NCI-H1092 treated with DMSO at 0.1 percent for 48 hours (cell line): ENCODE measurements around the gene CLEC16A.

Experiments used
- DNase-seq: peaks from one replicate; lab custom pipeline; 2025; lab: John Stamatoyannopoulos, UW

CLEC16A gene

DNA sequence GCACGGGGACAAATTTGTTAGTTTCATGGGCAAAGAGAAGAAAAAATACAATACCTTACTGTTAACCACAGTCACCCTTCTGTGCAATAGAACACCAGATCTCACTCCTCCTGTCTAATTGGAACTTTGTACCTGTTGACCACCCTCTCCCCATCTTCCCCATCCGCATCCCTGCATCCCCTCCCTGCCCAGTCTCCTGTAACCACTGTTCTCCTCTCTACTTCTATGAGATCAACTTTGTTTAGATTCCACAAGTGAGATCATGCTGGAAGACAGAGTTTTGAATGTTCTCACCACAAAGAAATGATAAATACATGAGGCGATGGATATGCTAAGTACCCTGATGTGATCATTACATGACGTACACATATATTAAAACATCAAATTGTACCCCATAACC, 47.7 kb downstream of the CLEC16A start:
- DNase-seq = no peak

- DNase-seq = no peak
Measured at GRCh38 chr16:10992797-10993196, 48.4 kb downstream of the CLEC16A start.

GRCh38 chr16:10993649-10994048, 49.3 kb downstream of the CLEC16A start:
- no peak for DNase-seq

DNA sequence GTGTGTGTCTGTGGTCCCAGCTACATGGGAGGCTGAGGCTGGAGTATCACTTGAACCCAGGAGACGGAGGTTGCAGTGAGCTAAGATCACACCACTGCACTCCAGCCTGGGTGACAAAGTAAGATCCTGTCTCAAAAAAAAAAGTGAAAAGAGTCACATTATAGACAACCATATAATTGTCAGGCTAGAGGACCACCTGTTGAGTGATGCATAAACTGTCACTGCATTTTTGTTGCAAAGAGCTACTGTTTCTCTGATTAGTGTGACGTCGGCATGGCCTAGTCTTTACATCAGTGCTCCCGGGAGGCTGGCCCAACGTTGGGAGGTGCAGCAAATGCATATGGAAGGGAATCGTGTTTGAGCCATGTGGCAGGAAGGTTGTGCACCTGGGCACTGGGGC, 50.2 kb downstream of the CLEC16A start:
- no peak for DNase-seq

- no peak for DNase-seq
Measured at GRCh38 chr16:10995565-10995964, 51.2 kb downstream of the CLEC16A start.

DNA sequence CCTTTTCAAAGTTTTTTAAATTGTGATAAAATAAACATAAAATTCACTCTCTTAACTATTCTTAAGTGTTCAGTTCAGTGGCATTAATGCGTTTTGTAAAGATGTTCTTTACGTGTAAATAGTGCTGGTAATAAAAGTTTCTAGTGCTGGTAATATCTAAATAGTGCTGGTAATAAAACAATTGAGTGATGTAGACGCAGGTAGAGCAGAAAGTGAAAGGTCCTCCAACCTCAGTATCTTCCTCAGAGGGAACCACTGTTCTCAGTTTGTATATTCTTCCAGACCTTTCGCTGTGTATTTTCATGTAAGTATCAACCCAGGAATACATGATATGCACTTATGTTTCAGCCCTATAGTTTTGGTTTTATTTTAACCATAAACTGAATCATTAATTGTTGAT, 53.1 kb downstream of the CLEC16A start:
- no peak for DNase-seq

DNA sequence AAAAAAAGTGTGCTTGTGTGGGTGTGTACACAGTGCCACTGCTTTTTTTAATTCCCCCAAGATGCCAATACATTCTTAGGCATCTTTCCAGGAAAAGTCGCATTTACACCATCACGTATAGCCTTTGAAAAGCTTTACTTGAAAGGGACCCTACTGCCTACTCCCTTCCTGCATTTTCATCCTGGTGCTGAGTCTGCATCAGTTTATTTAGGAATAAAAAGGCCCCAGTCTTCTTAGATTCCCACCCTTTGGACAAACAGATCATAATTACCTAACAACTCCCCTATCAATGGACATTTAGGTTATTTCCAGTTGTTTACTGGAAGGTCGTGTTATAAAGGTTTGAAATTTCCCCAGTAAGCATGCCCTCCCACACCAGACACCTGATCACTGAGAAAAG, 54.9 kb downstream of the CLEC16A start:
- DNase-seq = no peak

DNA sequence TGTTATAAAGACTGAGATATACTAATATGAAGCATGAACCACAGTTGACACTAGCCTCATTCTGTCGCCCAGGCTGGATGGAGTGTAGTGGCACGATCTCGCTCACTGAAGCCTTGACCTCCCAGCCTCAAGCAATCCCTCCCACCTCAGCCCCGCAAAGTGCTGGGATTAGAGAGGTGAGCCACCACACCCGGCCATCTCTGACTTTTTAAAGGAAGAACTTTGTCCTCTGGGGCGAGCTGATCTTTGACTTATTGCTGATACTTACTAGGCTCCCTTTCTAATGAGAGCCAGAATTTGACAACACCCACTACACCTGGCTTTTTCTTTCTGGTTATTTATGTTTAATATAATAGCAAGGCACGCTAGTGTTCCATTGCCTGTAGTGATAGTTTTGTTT, 57.2 kb downstream of the CLEC16A start:
- no peak for DNase-seq

- DNase-seq = no peak
Measured at GRCh38 chr16:11003141-11003540, 58.8 kb downstream of the CLEC16A start.

- DNase-seq = no peak
Measured at GRCh38 chr16:11004351-11004750, 60.0 kb downstream of the CLEC16A start.

- no peak for DNase-seq
Measured at GRCh38 chr16:11004973-11005610, 60.7 kb downstream of the CLEC16A start.

GRCh38 chr16:11005611-11005975, 61.2 kb downstream of the CLEC16A start:
- DNase-seq = no peak

DNA sequence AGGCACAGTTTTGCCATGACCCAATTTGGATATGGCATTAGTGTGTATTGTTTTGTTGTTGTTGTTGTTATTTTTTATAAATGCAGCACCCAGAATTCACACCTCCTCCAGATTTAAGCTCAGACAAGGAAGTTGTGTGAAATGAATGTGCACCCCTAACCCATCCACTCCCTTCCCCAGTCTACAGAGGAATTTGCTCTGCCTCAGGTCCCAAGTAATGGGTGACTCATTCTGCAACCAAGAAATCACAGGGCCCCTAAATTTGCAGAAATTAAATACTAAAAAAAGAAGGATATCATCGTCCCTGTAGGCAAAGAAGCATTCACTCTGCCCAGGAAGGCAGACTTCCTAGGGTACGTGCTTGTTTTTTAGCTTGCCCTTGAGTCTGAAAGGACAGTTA, 62.3 kb downstream of the CLEC16A start:
- DNase-seq = no peak

- no peak for DNase-seq
Measured at GRCh38 chr16:11007714-11008280, 63.4 kb downstream of the CLEC16A start.

GRCh38 chr16:11009027-11009755, 64.8 kb downstream of the CLEC16A start:
- DNase-seq = no peak

DNA sequence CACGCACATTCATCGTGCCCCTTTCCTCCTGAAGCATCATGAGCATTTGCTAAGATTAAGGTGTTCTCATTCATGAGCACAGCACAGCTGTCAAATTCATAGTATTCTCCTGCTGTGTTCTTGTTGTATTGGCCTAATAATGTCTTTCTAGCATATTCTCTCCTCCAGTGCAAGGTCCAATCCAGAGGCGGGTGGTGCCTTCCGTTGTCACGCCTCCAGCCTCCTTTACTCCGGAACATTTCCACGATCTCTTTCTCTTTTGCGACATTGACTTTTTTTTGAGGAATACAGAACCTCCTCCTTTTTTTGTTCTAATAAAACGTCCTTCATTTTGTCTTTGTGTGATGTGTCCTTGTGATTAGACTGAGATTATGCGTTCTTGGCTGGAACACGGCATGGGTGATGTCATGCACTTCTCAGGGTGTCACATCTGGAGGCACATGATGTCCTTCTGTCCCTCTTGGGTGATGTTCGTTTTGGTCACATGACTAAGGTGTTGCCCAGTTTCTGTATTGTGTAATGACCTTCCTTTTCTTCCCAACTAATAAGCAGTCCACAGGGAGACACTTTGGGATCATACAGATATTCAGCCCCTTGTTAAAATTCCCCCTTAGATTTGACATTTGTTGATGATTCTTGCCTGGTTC, 66.3 kb downstream of the CLEC16A start:
- no peak for DNase-seq

GRCh38 chr16:11011326-11011725, 67.0 kb downstream of the CLEC16A start:
- DNase-seq = no peak

DNA sequence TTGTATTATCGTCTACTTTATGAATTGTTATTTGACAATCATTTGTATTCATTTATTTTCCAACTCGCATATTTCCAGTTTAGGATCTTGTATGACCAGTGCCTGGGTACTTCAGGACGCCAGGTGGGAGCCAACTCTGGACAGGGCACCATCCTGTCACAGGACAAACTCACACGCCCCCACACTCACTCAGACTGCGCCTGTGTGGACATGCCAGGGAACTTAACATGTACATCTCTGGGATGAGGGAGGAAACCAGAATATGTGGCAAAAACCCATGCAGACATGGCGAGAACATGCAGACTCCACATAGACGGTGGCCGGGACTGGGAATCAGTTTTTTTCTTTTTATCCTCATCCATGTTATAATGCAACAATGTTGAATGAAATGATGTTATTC, 68.5 kb downstream of the CLEC16A start:
- DNase-seq = no peak

DNA sequence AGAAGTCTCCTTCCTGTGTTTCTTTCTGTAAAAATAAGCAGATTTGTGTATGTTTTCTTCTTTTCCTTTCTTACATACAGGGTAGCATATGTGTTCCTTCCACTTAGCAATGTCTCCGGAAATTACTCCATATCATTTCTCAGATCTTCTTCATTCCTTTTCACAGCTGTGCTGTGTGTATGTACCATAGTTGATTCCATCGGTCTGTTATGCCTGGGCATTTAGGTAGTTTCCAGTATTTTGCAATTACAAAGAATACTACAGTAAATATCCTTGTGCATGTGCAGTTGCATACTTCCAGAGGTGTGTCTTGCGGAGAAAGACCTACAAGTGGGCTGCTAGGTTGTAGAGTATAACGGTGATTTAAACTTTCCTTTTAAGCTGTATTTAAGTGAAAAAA, 69.8 kb downstream of the CLEC16A start:
- DNase-seq = no peak

- no peak for DNase-seq
Measured at GRCh38 chr16:11015076-11015475, 70.7 kb downstream of the CLEC16A start.

DNA sequence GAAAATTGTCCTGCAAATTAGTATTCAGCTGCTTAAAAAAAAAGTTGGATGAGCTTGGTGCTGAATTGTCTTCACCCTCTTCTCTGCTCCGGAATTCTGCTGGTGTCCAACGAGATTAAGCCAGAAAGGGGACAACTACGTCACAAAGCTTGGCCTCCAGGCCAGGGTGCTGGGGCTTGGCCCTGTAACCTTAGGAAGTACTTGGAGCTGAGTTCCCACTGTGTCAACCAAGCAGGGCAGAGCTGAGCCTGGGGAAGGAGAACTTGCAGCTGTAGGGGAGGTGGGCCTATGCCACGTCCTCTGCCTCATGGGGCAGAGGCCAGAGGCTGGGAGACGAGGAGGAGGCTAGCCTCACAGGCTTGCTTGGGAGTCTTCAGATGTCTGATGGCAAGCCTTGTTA, 71.2 kb downstream of the CLEC16A start:
- DNase-seq = no peak

DNA sequence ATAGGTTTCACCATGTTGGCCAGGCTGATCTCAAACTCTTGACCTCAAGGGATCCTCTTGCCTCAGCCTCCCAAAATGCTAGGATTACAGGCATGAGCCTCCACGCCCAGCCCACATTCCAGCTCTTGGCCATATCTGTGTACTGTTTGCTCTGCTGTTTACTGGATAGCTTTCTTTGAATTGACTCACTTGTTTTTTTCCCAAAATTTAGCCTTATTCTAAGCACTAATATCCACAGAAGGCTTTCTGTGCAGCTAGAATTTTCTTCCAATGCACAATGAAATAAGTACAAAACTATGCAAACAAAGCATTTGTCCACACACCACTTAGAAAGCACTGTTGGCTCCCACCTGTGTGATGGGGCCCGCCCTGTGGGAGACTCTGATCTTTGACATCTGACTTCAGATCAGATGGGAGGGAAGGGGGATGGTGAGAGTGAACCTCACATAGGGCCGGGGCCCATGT, 72.2 kb downstream of the CLEC16A start:
- DNase-seq = no peak

DNA sequence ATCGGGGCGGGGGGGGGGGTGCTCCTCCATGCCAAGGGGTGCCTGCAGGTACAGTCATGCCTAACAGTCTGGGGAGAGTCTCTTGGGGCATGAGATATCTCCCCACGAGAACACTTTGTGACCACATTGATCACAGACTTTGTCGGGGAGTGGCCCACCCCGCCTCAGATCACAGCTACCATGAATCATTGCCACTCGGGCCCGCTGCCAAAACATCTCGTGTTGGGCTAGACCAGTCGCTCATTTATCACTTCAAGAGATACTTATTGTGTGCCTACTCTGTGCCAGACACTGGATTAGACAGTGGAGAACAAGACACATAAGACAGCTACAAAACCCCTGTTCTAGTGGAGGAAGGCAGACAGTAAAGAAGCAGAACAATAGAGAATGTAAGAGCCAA, 72.6 kb downstream of the CLEC16A start:
- no peak for DNase-seq
